H1 (cell line): ENCODE measurements around the gene ZNF212. TPM values are rescaled to one million over a fixed set of nuclear protein-coding genes. Genes with fewer than 3 reads are reported as not detected.

Experiments
- CTCF ChIA-PET: fragments of 300-600 bp; sonication (Branson Sonifier 250); formaldehyde crosslinking; loops from one replicate; lab custom pipeline; 2021; ENCODE audit not compliant: partially characterized antibody; lab: Charles Lee
- POLR2A ChIA-PET: fragments of 300-600 bp; sonication (Branson Sonifier 250); formaldehyde crosslinking; loops from one replicate; lab custom pipeline; 2021; ENCODE audit warnings: inconsistent platforms; ENCODE audit not compliant: partially characterized antibody; lab: Charles Lee
- DNase-seq, 2 experiments: peaks; one replicate each; pipeline versions ENCODE4 v3.0.0 to v3.0.0-alpha.2; 2010 to 2022; ENCODE audit warnings: low spot score in 2 of 2, low read depth in 1 of 2, mixed read lengths in 1 of 2
- FAIRE-seq: peaks from 2 replicates; lab custom pipeline; 2011; peaks lifted over from hg19 to GRCh38; lab: Jason Lieb, UNC
- H2AFZ ChIP-seq: 2 replicates; pipeline ENCODE4 v1.8.1; 2012; ENCODE audit warnings: low read length, inconsistent platforms
- H2AK5ac ChIP-seq: 2 replicates; pipeline ENCODE4 v1.6.1; 2013; ENCODE audit warnings: low read depth, low read length
- H2BK120ac ChIP-seq: replicated peaks from 2 replicates; pipeline ENCODE3; 2013; ENCODE audit warnings: low read depth, low read length, inconsistent platforms
- H2BK12ac ChIP-seq: 2 replicates; pipeline ENCODE4 v1.6.1; 2013; ENCODE audit warnings: low read depth, low read length
- H2BK15ac ChIP-seq: 2 replicates; pipeline ENCODE4 v1.6.1; 2013; ENCODE audit warnings: low read length
- H2BK20ac ChIP-seq: 2 replicates; pipeline ENCODE4 v1.6.1; 2013; ENCODE audit warnings: low read length
- H2BK5ac ChIP-seq: 2 replicates; pipeline ENCODE4 v1.6.1; 2013; ENCODE audit warnings: low read depth, low read length
- H3K14ac ChIP-seq: 2 replicates; pipeline ENCODE4 v1.6.1; 2013; ENCODE audit warnings: inconsistent platforms; ENCODE audit not compliant: insufficient read length
- H3K18ac ChIP-seq: 2 replicates; pipeline ENCODE4 v1.6.1; 2013; ENCODE audit warnings: low read length; ENCODE audit errors: extremely low read depth
- H3K23ac ChIP-seq: 2 replicates; pipeline ENCODE4 v1.6.1; 2013; ENCODE audit warnings: inconsistent platforms; ENCODE audit not compliant: insufficient read length
- H3K23me2 ChIP-seq: 2 replicates; pipeline ENCODE4 v1.6.1; 2013; ENCODE audit warnings: low read depth, low read length
- H3K27ac ChIP-seq: 2 replicates; pipeline ENCODE4 v1.6.1; 2011; ENCODE audit warnings: low read depth, low read length, inconsistent platforms
- H3K27me3 ChIP-seq, 4 experiments: replicated peaks in 1 of 4; 1 replicate in 1 of 4; 2 replicates in 3 of 4; pipeline versions ENCODE4 v1.6.1 to v1.8.1; 2011 to 2013; ENCODE audit warnings: low read length in 3 of 4, mild to moderate bottlenecking in 3 of 4, inconsistent platforms in 2 of 4, mixed read lengths in 2 of 4, moderate library complexity in 1 of 4; ENCODE audit not compliant: control insufficient read depth in 3 of 4, insufficient read depth in 3 of 4; ENCODE audit errors: extremely low read depth in 1 of 4
- H3K36me3 ChIP-seq, 4 experiments: 2 replicates each; pipeline versions ENCODE4 v1.6.1 to v1.8.1; 2011 to 2013; ENCODE audit warnings: mild to moderate bottlenecking in 4 of 4, low read length in 3 of 4, moderate library complexity in 2 of 4, control low read depth in 1 of 4, inconsistent platforms in 1 of 4; ENCODE audit not compliant: insufficient read depth in 4 of 4, control insufficient read depth in 2 of 4
- H3K4ac ChIP-seq: replicated peaks from 2 replicates; pipeline ENCODE3; 2013; ENCODE audit warnings: low read length, low read depth, mixed read lengths, inconsistent platforms; ENCODE audit not compliant: insufficient read length
- H3K4me1 ChIP-seq, 4 experiments: replicated peaks in 1 of 4; 1 replicate in 1 of 4; 2 replicates in 3 of 4; pipeline versions ENCODE4 v1.6.1 to v1.8.1; 2011 to 2013; ENCODE audit warnings: low read length in 3 of 4, inconsistent platforms in 2 of 4, mixed read lengths in 1 of 4; ENCODE audit not compliant: insufficient read depth in 4 of 4, control insufficient read depth in 3 of 4
- H3K4me2 ChIP-seq, 2 experiments: 2 replicates each; pipeline versions ENCODE4 v1.6.1 to v1.8.1; 2011 to 2013; ENCODE audit warnings: low read depth in 2 of 2, low read length in 2 of 2, control low read depth in 1 of 2, inconsistent platforms in 1 of 2, mild to moderate bottlenecking in 1 of 2; ENCODE audit not compliant: insufficient read depth in 1 of 2
- H3K4me3 ChIP-seq, 4 experiments: fragments of 200-600, 300-600 bp in 1 of 4; sonication (generic), shearing (Covaris generic), sonication (Bioruptor Twin) in 1 of 4; 2 replicates each; pipeline versions ENCODE4 v1.5.1 to v1.8.1; 2011 to 2016; ENCODE audit warnings: low read length in 4 of 4, low read depth in 3 of 4, control low read depth in 2 of 4, inconsistent platforms in 2 of 4, mild to moderate bottlenecking in 2 of 4, mixed read lengths in 1 of 4, moderate library complexity in 1 of 4; ENCODE audit not compliant: insufficient read depth in 2 of 4; ENCODE audit errors: extremely low read depth in 1 of 4
- H3K56ac ChIP-seq: replicated peaks from 2 replicates; pipeline ENCODE3; 2013; ENCODE audit warnings: low read depth, mild to moderate bottlenecking, mixed read lengths, low read length, inconsistent platforms; ENCODE audit not compliant: insufficient read length
- H3K79me1 ChIP-seq: 2 replicates; pipeline ENCODE4 v1.6.1; 2013; ENCODE audit warnings: low read depth, low read length, control low read depth
- H3K79me2 ChIP-seq, 2 experiments: 2 replicates each; pipeline versions ENCODE4 v1.6.1 to v1.8.1; 2012 to 2013; ENCODE audit warnings: low read length in 2 of 2, mild to moderate bottlenecking in 2 of 2, inconsistent platforms in 1 of 2; ENCODE audit not compliant: insufficient read depth in 2 of 2, control insufficient read depth in 1 of 2
- H3K9ac ChIP-seq, 4 experiments: replicated peaks in 1 of 4; 1 replicate in 1 of 4; 2 replicates in 3 of 4; pipeline versions ENCODE4 v1.6.1 to v1.8.1; 2011 to 2013; ENCODE audit warnings: low read depth in 3 of 4, low read length in 3 of 4, control low read depth in 2 of 4, mild to moderate bottlenecking in 2 of 4, moderate library complexity in 2 of 4, inconsistent platforms in 1 of 4; ENCODE audit errors: extremely low read depth in 1 of 4
- H3K9me3 ChIP-seq, 2 experiments: 2 replicates each; pipeline versions ENCODE4 v1.6.1 to v1.8.1; 2012 to 2013; ENCODE audit warnings: mild to moderate bottlenecking in 2 of 2, moderate library complexity in 2 of 2, control low read depth in 1 of 2, inconsistent platforms in 1 of 2, low read depth in 1 of 2, low read length in 1 of 2, mixed read lengths in 1 of 2; ENCODE audit not compliant: insufficient read depth in 2 of 2
- H4K20me1 ChIP-seq, 2 experiments: replicated peaks in 1 of 2; 2 replicates each; pipeline versions ENCODE3 to v1.8.1; 2011 to 2013; ENCODE audit warnings: inconsistent platforms in 2 of 2, low read length in 2 of 2, mild to moderate bottlenecking in 1 of 2; ENCODE audit not compliant: insufficient read depth in 2 of 2, control insufficient read depth in 1 of 2
- H4K5ac ChIP-seq: 2 replicates; pipeline ENCODE4 v1.6.1; 2013; ENCODE audit warnings: low read length, low read depth, mixed read lengths, inconsistent platforms; ENCODE audit not compliant: insufficient read length
- H4K8ac ChIP-seq: 2 replicates; pipeline ENCODE4 v1.8.0; 2013; ENCODE audit warnings: mild to moderate bottlenecking, moderate library complexity, low read length, inconsistent platforms; ENCODE audit not compliant: insufficient read depth; ENCODE audit errors: extremely low read depth
- H4K91ac ChIP-seq: replicated peaks from 2 replicates; pipeline ENCODE3; 2013; ENCODE audit warnings: low read length, mixed read lengths, inconsistent platforms; ENCODE audit not compliant: insufficient read length
- RXRA ChIP-seq: IDR thresholded peaks from 2 replicates; pipeline ENCODE4 v1.6.1; 2011; ENCODE audit warnings: low read depth, mild to moderate bottlenecking, low read length, moderate library complexity; ENCODE audit not compliant: insufficient read depth
- TBP ChIP-seq: IDR thresholded peaks from 2 replicates; pipeline ENCODE4 v1.6.1; 2011; ENCODE audit warnings: low read depth, low read length, improper control_type of control experiment
- ZNF274 ChIP-seq: IDR thresholded peaks from 2 replicates; pipeline ENCODE4 v1.7.0; 2012; ENCODE audit warnings: low read length, borderline replicate concordance; ENCODE audit errors: extremely low read depth
- WGBS, 2 experiments: shearing (Covaris generic) in 1 of 2; methylation state at CpG; one replicate each; pipeline versions ENCODE4 v1.1.6 to v1.1.7; 2013 to 2015; ENCODE audit warnings: low lambda C conversion rate in 2 of 2, mixed read lengths in 2 of 2, inconsistent platforms in 1 of 2, low coverage in 1 of 2, missing lambda C conversion rate in 1 of 2; ENCODE audit not compliant: insufficient replicate concordance in 2 of 2, insufficient coverage in 1 of 2, insufficient read length in 1 of 2; ENCODE audit errors: extremely low coverage in 1 of 2, missing lambda C conversion rate in 1 of 2; 5-methylcytosine and 5-hydroxymethylcytosine counted together
- polyA plus RNA-seq, 7 experiments: library from polyadenylated mRNA; depleted of rRNA in 3 of 7; stranded (reverse) in 5 of 7; unstranded in 2 of 7; fragments of >200 nt in 5 of 7; fragments of 200-250 nt in 2 of 7; gene quantifications; 1 replicate in 5 of 7; 2 replicates in 1 of 7; 4 replicates in 1 of 7; pipeline versions ENCODE4 v1.2.1 to v1.2.3, GENCODE V29; 2011 to 2013; ENCODE audit warnings: missing spikeins in 2 of 7, mixed read lengths in 2 of 7
- total RNA-seq: library from RNA; stranded (reverse); fragmentation: NEBNext Ultra II Directional; extraction: Animal tissue kit (Norgen Biotek cat#: 25700); gene quantifications from 2 replicates; pipeline ENCODE4 v1.2.1, GENCODE V29; 2021

Gene ZNF212
- total and polyA plus RNA-seq, 2 of the 8 experiments (the other 6 are each of a cell fraction or from before 2014, with no cell fraction given), result 6.7 to 19.3 TPM

DNA sequence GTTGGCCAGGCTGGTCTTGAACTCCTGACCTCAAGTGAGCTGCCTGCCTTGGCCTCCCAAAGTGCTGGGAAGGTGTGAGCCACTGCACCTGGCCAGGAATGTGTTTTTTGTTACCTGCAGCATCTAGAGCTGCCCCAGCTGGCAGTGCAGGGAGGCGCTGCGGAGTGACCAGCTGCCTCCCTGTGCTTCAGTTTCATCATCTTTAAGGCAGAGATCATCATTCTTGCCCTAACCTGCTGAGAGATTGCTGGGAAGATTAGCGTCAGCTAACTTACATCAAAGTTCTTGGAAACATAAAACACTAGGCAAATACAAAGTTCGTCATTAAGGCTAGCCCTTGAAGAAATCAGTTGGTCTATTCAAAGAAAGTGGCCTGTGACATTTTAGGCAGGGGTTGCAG is 41.8 kb upstream of the ZNF212 start:
- H2BK20ac ChIP-seq, result no peak overlapping the region
- TF ChIP-seq TBP, result no peak
- TF ChIP-seq RXRA, result no peak
- TF ChIP-seq ZNF274, result no peak
- H2BK5ac ChIP-seq, result no peak overlapping the region
- H3K9me3 ChIP-seq, result no peaks in the 10 kb centered on the region
- no peak overlapping the region for H3K23ac ChIP-seq
- no peak overlapping the region for H2BK12ac ChIP-seq
- H3K27ac ChIP-seq, result no peak overlapping the region
- H4K20me1 ChIP-seq, result peaks cover 2 to 4% of the 10 kb centered on the region in 2 experiments
- peaks cover 5% of the 10 kb centered on the region; the same call in 1 of the 2 replicates for H3K23me2 ChIP-seq
- H3K56ac ChIP-seq, result no peak overlapping the region
- no peak overlapping the region; a peak in 1 of 7 replicates for H3K9ac ChIP-seq
- no peak overlapping the region for H2AFZ ChIP-seq
- no peak overlapping the region for H3K4me3 ChIP-seq
- no peak for FAIRE-seq
- WGBS, 2 experiments, result 71% methylated on average over 4 of the region's 4 CpGs; no CpG with 5 or more reads in 1 of the 2 experiments
- H3K4ac ChIP-seq, result no peak overlapping the region
- H3K18ac ChIP-seq, result no peak overlapping the region
- ChIA-PET CTCF (interaction anchor here (0.6 to 2.9 kb wide), 3 partner anchors 12 to 1454 kb away, joined by 3 to 8 read pairs (median 4); no protein-coding TSS in a partner anchor), POLR2A (interaction anchor here (0.6 to 7.8 kb wide), 5 partner anchors 12 to 576 kb away, joined by 3 to 82 read pairs (median 3); no protein-coding TSS in a partner anchor)
- H2AK5ac ChIP-seq, result no peak overlapping the region
- H3K79me2 ChIP-seq, result peaks cover 3 to 28% of the 10 kb centered on the region in 2 experiments; a peak in 3 of 4 replicates
- no peak overlapping the region for H4K91ac ChIP-seq
- no peak overlapping the region; a peak in 1 of 4 replicates for H3K4me2 ChIP-seq
- no peak overlapping the region for H2BK120ac ChIP-seq
- no peak overlapping the region for H4K5ac ChIP-seq
- H3K36me3 ChIP-seq, result peaks cover 21 to 38% (median 30%) of the 10 kb centered on the region in 4 experiments
- H4K8ac ChIP-seq, result no peak overlapping the region
- DNase-seq, result no peak
- peaks cover 0 to 5% (median 4%) of the 10 kb centered on the region in 4 experiments; a peak in 5 of 7 replicates for H3K4me1 ChIP-seq
- peaks cover 8% of the 10 kb centered on the region for H3K79me1 ChIP-seq
- no peak overlapping the region for H2BK15ac ChIP-seq
- no peak overlapping the region for H3K14ac ChIP-seq
- no peaks in the 10 kb centered on the region for H3K27me3 ChIP-seq
